HFFc6 (cell line): ENCODE results near the gene SLC25A42. TPM values are rescaled to one million over a fixed set of nuclear protein-coding genes. Genes with fewer than 3 reads are reported as not detected.

Experiments
- DNase-seq: peaks from one replicate; pipeline ENCODE4 v3.0.0-alpha.2; 2018
- H3K27ac Mint-ChIP-seq: 2 replicates; pipeline ENCODE4 v1.8.0; 2020; ENCODE audit warnings: mild to moderate bottlenecking, mixed read lengths
- H3K27me3 Mint-ChIP-seq: 2 replicates; pipeline ENCODE4 v1.8.0; 2021; ENCODE audit warnings: mild to moderate bottlenecking, moderate library complexity, mixed read lengths; ENCODE audit not compliant: insufficient read depth
- H3K36me3 Mint-ChIP-seq: 2 replicates; pipeline ENCODE4 v1.8.0; 2021; ENCODE audit warnings: low read depth, mixed read lengths
- H3K4me1 Mint-ChIP-seq: 2 replicates; pipeline ENCODE4 v1.8.0; 2020; ENCODE audit warnings: low read depth, mixed read lengths
- H3K4me3 Mint-ChIP-seq: 2 replicates; pipeline ENCODE4 v1.8.0; 2020; ENCODE audit warnings: mild to moderate bottlenecking, moderate library complexity, mixed read lengths
- H3K9me3 Mint-ChIP-seq: 2 replicates; pipeline ENCODE4 v1.8.0; 2020; ENCODE audit warnings: mild to moderate bottlenecking, mixed read lengths
- total RNA-seq, 6 experiments: library from RNA; stranded (reverse); fragmentation: NEBNext Ultra II Directional; extraction: Animal tissue kit (Norgen Biotek cat#: 25700); gene quantifications; 2 replicates in 1 of 6; 3 replicates in 5 of 6; pipeline ENCODE4 v1.2.3, GENCODE V29; 2021
- TF ChIP-seq, protein P1 (sequence below): fragments of 200-600 bp; sonication (generic); IDR thresholded peaks from 2 replicates; pipeline ENCODE4 v1.5.0; 2021; ENCODE audit warnings: antibody characterized with exemption, mild to moderate bottlenecking

Gene SLC25A42
- total RNA-seq, 6 experiments from 2014 or later, result 8.7 to 11.7 (median 9.9) TPM

DNA sequence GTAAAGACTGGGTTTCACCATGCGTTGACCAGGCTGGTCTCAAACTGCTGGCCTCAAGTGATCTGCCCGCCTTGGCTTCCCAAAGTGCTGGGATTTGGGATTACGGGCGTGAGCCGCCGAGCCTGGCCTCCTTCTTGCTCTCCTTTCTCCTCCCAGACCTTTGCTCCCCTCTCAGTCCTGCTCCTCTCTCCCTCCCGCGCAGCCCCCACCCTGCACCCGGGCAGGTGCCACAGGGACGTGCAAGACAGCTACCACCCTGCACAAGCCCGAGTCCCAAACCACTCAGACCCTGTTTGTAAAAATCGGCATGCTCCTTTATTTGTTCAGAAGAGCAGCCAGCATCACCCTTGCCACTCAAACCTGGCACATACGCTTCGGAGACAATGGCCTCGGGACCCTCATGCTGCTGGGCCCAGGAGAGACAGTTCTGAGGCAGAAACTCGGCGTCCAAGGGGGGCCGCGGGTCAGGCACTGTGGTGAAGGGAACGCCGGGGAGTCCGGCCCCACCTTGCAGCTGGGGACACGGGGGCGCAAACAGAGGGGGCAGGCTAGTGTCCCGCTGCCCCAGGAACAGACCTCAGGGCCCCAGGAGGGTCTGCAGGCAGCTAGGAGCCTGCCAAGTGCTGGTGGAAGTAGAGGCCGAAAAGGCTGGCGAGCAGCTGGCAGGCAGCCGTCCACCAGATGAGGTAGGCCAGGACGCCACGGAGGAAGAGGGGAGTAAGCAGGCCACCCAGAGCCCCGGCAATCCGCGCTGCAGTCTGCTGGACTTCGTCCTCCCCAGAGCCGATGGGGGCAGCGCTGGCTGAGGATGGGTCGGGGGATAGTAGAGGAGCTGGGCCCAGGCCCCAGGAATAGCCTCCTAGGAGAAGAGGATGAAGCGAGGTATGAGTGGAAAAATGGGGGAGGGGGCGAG, 55.8 kb downstream of the SLC25A42 start:
- TF ChIP-seq, protein P1, sequence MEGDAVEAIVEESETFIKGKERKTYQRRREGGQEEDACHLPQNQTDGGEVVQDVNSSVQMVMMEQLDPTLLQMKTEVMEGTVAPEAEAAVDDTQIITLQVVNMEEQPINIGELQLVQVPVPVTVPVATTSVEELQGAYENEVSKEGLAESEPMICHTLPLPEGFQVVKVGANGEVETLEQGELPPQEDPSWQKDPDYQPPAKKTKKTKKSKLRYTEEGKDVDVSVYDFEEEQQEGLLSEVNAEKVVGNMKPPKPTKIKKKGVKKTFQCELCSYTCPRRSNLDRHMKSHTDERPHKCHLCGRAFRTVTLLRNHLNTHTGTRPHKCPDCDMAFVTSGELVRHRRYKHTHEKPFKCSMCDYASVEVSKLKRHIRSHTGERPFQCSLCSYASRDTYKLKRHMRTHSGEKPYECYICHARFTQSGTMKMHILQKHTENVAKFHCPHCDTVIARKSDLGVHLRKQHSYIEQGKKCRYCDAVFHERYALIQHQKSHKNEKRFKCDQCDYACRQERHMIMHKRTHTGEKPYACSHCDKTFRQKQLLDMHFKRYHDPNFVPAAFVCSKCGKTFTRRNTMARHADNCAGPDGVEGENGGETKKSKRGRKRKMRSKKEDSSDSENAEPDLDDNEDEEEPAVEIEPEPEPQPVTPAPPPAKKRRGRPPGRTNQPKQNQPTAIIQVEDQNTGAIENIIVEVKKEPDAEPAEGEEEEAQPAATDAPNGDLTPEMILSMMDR, result no peak
- Mint-ChIP-seq H3K27me3 (no peaks in the 10 kb centered on the region), H3K9me3 (peaks cover 9% of the 10 kb centered on the region), H3K27ac (no peak overlapping the region), H3K36me3 (peaks cover 24% of the 10 kb centered on the region), H3K4me1 (no peaks in the 10 kb centered on the region), H3K4me3 (no peak overlapping the region)
- DNase-seq, result no peak

DNA sequence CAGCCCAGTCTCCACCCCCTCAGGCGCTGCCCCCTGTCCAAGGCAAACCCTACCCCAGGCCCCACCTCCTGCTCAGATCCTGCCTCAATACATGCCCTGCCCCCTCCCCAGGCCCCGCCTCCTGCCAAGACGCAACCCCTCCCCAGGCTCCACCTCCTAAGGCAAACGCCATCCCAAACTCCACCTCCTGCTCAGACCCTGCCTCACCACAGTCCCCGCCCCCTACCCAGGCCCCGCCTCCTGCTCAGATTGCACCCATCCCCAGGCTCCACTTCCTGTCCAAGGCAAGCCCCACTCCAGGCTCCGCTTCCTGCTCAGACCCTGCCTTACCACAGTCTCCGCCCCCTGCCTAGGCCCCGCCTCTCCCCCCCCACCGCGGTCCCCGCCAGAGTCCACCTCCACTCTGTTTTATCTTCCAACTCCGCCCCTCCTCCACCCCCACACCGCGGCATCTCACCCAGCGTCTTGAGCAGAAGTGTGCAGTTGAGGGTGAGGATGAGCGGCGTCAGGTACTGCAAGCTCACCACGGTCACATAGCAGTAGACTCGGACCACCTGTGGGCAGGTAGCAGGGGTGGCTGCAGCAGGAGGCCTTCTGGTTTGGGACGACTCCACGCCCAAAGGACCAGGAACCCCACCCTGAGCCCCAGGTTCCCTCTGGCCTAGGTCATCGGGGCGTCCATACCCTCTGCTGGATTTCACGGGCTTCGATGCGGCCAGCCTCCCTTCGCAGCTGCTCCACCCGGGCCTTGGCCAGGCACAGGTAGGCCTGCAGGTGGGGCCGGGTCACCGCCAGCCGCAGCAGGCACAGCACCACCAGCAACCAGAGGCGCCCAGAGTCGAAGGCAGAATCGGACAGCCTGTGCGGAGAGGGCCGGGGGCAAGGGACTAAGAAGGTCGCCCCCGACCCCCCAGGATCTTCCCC, 56.8 kb downstream of the SLC25A42 start:
- Mint-ChIP-seq H3K4me3 (no peak overlapping the region), H3K4me1 (no peaks in the 10 kb centered on the region), H3K27me3 (no peaks in the 10 kb centered on the region), H3K27ac (no peak overlapping the region), H3K9me3 (peaks cover 9% of the 10 kb centered on the region), H3K36me3 (peaks cover 24% of the 10 kb centered on the region)
- TF ChIP-seq, protein P1, result no peak
- no peak for DNase-seq

DNA sequence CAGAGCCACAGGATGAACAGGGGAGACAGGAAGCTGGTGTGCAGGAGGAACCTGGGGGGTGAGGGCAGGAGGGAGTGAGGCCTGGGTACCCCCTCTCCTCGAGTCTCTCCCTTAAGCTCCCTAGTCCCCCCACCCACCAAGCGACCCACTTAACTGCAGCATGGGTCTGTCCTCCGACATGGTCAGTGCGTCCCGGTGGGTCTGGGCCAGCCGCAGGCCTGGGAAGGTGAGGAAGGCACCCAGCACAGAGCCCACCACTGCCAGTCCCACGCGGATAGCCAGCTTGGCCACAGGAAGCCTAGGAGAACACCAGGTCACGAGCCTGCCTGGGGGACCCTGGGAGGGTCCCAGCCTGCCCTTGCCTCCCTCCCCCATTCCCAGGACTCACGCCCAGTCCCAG, 57.6 kb downstream of the SLC25A42 start:
- Mint-ChIP-seq H3K27me3 (no peaks in the 10 kb centered on the region), H3K36me3 (peaks cover 24% of the 10 kb centered on the region), H3K9me3 (peaks cover 9% of the 10 kb centered on the region), H3K27ac (no peak overlapping the region), H3K4me3 (no peak overlapping the region), H3K4me1 (no peaks in the 10 kb centered on the region)
- no peak for DNase-seq
- TF ChIP-seq, protein P1, result no peak

DNA sequence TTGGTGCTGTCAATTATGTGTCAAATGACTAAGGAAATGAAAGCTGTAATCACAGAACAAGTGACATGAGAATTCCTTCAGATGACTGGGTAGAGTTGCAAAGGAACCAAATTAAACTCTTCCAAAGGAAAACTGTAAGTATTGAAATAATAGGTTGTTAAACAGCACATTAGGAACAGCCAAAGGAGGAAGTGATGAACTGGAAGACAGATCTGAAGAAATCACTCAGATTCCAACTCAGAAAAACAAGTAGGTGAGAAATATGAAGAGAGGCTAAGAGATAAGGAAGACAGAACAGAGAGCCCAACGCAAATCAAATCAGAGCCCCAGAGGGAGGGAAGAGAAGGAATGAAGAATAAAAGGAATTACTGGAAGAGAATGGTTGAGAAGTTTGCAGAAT, 59.1 kb downstream of the SLC25A42 start:
- no peak for DNase-seq
- peaks cover 9% of the 10 kb centered on the region for H3K9me3 Mint-ChIP-seq
- TF ChIP-seq, protein P1, result no peak
- peaks cover 27% of the 10 kb centered on the region for H3K36me3 Mint-ChIP-seq
- H3K27ac Mint-ChIP-seq, result no peak overlapping the region
- H3K4me3 Mint-ChIP-seq, result no peak overlapping the region
- H3K27me3 Mint-ChIP-seq, result no peaks in the 10 kb centered on the region
- H3K4me1 Mint-ChIP-seq, result no peaks in the 10 kb centered on the region

DNA sequence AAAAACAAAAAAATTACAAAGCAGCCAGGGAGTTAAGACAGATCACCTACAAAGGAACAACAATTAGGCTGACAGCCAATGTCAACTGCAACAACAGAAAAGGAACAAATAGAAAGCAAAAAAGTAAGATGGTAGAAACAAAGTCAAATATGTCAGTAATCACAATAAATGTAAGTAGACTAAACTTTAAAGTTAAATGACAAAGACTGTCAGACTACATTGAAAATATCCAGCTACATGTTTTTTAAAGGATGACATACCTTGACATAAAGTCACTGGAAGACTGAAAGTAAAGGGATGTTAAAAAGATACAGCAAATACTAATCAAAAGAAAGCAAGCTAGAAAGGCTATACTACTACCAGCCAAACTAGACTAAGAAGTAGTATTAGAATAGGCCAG, 59.6 kb downstream of the SLC25A42 start:
- DNase-seq, result no peak
- TF ChIP-seq, protein P1, result no peak
- H3K27ac Mint-ChIP-seq, result no peak overlapping the region
- H3K4me3 Mint-ChIP-seq, result no peak overlapping the region
- H3K9me3 Mint-ChIP-seq, result peaks cover 9% of the 10 kb centered on the region
- H3K36me3 Mint-ChIP-seq, result peaks cover 29% of the 10 kb centered on the region
- no peaks in the 10 kb centered on the region for H3K4me1 Mint-ChIP-seq
- H3K27me3 Mint-ChIP-seq, result no peaks in the 10 kb centered on the region
